Subcutaneous abdominal adipose tissue (tissue), 5 donors: ENCODE measurements around the gene EVX2.

Experiments
- H3K27ac ChIP-seq: one replicate; pipeline ENCODE4 v1.7.0; 2013; ENCODE audit warnings: low read depth, mild to moderate bottlenecking, inconsistent platforms, low read length, moderate library complexity
- H3K27me3 ChIP-seq, 5 donors: one replicate each; pipeline ENCODE4 v1.7.0; 2013; ENCODE audit warnings: low read length in 5 of 5, inconsistent platforms in 1 of 5; ENCODE audit not compliant: control insufficient read depth in 5 of 5, insufficient read depth in 4 of 5
- H3K36me3 ChIP-seq, 5 donors: one replicate each; pipeline ENCODE4 v1.7.0; 2013; ENCODE audit warnings: low read length in 5 of 5; ENCODE audit not compliant: control insufficient read depth in 5 of 5, insufficient read depth in 5 of 5
- H3K4me1 ChIP-seq, 5 donors: one replicate each; pipeline ENCODE4 v1.7.0; 2013; ENCODE audit warnings: low read length in 5 of 5, mild to moderate bottlenecking in 3 of 5, moderate library complexity in 1 of 5; ENCODE audit not compliant: control insufficient read depth in 5 of 5, insufficient read depth in 5 of 5
- H3K4me3 ChIP-seq, 5 donors: one replicate each; pipeline ENCODE4 v1.7.0; 2013; ENCODE audit warnings: low read length in 5 of 5, low read depth in 1 of 5
- H3K9ac ChIP-seq, 5 donors: one replicate each; pipeline ENCODE4 v1.7.0; 2013; ENCODE audit warnings: low read length in 5 of 5, mild to moderate bottlenecking in 4 of 5, moderate library complexity in 3 of 5
- H3K9me3 ChIP-seq, 5 donors: one replicate each; pipeline ENCODE4 v1.7.0; 2013; ENCODE audit warnings: low read length in 5 of 5; ENCODE audit not compliant: control insufficient read depth in 5 of 5
- donor health status: healthy.
- donor health status: healthy.
- donor health status: healthy.
- donor health status: healthy.
- donor health status: healthy.

Gene EVX2

DNA sequence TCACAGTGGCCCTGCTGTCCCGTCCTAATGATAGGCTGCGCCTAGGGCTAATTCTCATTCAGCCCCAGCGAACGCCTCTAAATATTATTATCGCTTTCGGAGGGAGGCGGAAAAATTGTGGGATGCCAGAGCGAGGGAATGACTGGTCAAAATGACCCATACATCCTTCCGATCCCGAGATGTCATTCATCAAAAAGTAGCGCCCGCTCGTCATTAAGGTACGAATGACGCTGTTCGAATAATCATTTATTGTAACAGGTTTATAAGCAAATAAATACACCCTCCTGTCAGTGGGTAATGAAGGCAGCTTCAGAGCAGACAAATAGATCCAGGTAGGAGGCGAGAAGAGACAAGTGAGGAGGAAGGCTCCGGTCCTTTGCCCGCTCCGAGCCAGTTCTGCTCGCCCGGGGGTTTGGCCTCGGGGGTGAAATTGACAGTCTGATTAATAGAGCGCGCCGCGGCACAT, at the start of gene EVX2:
Gene EVX2 (minus strand): TSS at position 167 of the 466 bp plus-strand sequence. CDS start 186 bp downstream, outside the sequence.
- peaks cover 0 to 58% (median 41%) of the 10 kb centered on the region in 5 donors for H3K4me1 ChIP-seq
- no peaks in the 10 kb centered on the region for H3K36me3 ChIP-seq
- H3K27ac ChIP-seq = no peak within 1 kb of the TSS
- no peak within 1 kb of the TSS for H3K4me3 ChIP-seq
- H3K27me3 ChIP-seq = peaks cover 83 to 95% (median 93%) of the 10 kb centered on the region in 5 donors
- H3K9ac ChIP-seq = no peak within 1 kb of the TSS
- peaks cover 0 to 7% (median 5%) of the 10 kb centered on the region in 5 donors for H3K9me3 ChIP-seq

DNA sequence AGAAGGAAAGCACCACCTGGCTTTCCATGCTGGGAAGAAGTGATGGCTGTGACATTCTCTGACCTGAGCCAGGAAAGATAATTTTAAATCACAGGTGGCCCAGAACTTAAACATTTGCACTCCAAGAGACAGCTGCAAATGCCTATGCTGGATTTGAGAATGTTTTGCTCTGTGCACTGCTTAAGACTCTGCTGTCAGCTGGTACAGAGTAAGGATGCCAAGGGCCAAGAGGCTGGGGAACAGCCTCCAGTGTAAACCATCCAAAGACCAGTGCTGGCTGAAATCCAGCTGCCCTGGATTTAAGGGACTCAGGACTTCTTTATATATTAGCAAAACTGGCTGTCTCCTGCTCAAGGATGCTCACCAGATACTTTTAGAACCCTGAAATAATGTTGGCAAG, 49.6 kb upstream of the EVX2 start:
- Histone ChIP-seq H3K27me3 (peaks cover 0 to 41% (median 5%) of the 10 kb centered on the region in 5 donors), H3K9ac (no peak overlapping the region), H3K4me3 (no peak overlapping the region), H3K36me3 (no peaks in the 10 kb centered on the region), H3K9me3 (no peaks in the 10 kb centered on the region), H3K27ac (no peak overlapping the region), H3K4me1 (peaks cover 1 to 65% (median 57%) of the 10 kb centered on the region in 5 donors)

DNA sequence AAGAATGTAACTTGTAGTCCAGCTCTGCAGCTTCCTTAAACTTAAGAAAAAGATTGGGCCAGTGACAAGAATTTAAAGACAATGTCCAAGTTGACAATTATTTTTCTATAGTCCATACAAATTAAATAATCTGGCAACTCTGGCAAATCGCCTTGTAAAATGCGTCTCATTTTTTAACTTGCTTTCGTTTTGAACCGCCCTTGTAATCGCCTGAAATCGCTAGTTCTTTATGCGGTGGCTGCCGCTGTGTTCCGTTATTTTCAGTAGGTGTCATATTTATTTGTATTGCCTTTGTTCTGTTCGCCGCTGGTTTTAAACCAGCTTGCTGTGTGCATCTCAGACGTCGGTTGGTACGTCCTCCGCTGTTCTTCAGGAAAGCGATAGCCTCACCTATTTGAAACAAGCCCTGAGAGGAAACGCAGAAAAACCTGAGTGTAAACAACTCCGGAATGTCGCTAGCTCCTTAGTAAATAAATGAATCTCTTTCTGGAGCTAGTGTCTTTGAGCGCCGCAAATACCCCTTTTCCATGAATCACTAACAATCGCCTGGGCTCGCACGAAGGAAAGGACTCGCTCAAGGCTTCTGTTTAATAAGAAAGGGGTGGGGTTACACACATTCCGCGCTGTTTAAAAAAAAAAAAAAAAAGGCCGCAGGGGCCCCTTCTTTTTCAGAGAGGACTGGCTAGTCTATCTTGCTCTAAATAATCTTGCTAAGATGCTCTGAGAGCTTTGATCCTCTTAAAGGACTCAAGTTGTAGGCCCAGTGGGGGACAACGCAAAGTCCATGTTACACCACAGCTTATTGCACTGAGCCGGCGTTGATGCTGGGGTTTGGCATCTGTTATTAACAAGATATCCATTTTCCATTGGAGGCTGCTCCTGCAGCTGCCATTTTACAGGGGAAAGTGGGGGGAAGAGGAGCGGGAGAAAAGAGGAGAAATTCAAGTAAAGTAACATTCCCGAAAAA, 48.7 kb upstream of the EVX2 start:
- Histone ChIP-seq H3K4me1 (peaks cover 1 to 65% (median 56%) of the 10 kb centered on the region in 5 donors), H3K4me3 (peak overlapping the region; percentile 59 to 83 (median 73)), H3K36me3 (no peaks in the 10 kb centered on the region), H3K27ac (peak overlapping the region; percentile 70), H3K27me3 (peaks cover 0 to 41% (median 5%) of the 10 kb centered on the region in 5 donors), H3K9me3 (no peaks in the 10 kb centered on the region), H3K9ac (peak overlapping the region; percentile 6 to 65 (median 58))

DNA sequence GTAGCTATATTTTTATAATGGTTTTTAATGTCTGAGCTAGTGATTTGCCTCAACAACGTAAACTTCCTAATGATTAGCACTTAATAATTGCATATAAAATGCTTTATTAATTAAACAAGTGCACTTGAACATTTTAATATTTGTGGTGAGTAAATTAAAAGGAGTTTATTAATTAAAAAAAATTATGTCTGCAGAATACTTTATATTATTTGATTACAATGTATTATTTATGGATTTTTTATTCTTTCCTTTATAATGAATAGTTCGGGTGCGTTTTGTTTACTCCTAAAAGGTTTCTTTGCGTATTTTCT, 48.0 kb upstream of the EVX2 start:
- H3K27ac ChIP-seq = peak overlapping the region; percentile 79
- peak overlapping the region; percentile 59 to 83 (median 73) for H3K4me3 ChIP-seq
- H3K9ac ChIP-seq = peak overlapping the region; percentile 11 to 79 (median 58)
- H3K4me1 ChIP-seq = peaks cover 1 to 62% (median 56%) of the 10 kb centered on the region in 5 donors
- H3K9me3 ChIP-seq = no peaks in the 10 kb centered on the region
- H3K27me3 ChIP-seq = peaks cover 0 to 41% (median 2%) of the 10 kb centered on the region in 5 donors
- no peaks in the 10 kb centered on the region for H3K36me3 ChIP-seq

DNA sequence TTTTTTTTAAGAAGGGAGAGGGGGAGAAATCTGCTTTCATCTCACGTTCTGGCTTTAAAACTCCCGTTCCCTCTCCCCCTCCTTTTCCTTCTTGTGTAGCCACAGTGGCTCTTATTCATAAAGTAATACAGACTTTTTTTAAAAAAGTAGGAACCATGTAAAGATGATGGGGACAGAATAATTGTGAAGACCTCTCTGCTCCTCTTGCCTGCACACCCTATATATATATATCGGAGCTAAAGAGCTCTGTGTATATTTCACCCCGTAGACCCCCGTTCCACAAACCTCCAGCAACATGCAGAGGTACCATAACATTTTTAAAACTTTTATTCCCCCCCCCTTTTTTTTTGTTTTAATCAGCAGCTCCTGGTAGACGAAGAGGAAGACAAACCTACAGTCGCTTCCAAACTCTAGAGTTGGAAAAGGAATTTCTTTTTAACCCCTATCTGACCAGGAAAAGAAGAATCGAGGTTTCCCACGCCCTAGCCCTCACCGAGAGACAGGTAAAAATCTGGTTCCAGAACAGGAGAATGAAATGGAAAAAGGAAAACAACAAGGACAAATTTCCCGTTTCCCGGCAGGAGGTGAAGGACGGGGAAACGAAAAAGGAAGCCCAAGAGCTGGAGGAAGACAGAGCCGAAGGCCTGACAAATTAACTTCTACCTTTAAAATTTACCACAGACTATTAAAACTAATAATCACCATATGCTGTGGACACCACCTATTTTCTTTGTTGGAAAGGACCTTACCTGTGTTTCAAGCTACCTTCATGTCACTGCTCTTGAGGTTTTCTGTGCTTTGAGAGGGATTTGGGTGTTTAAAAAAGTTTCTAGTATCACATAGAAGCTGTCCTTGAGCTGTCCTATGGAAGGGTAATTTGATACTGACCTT, 47.4 kb upstream of the EVX2 start:
- Histone ChIP-seq H3K4me1 (peaks cover 1 to 59% (median 52%) of the 10 kb centered on the region in 5 donors), H3K27me3 (peaks cover 0 to 41% (median 2%) of the 10 kb centered on the region in 5 donors), H3K36me3 (no peaks in the 10 kb centered on the region), H3K27ac (peak overlapping the region; percentile 79), H3K9ac (peak overlapping the region; percentile 40 to 79 (median 66)), H3K4me3 (peak overlapping the region; percentile 57 to 83 (median 73)), H3K9me3 (no peaks in the 10 kb centered on the region)

DNA sequence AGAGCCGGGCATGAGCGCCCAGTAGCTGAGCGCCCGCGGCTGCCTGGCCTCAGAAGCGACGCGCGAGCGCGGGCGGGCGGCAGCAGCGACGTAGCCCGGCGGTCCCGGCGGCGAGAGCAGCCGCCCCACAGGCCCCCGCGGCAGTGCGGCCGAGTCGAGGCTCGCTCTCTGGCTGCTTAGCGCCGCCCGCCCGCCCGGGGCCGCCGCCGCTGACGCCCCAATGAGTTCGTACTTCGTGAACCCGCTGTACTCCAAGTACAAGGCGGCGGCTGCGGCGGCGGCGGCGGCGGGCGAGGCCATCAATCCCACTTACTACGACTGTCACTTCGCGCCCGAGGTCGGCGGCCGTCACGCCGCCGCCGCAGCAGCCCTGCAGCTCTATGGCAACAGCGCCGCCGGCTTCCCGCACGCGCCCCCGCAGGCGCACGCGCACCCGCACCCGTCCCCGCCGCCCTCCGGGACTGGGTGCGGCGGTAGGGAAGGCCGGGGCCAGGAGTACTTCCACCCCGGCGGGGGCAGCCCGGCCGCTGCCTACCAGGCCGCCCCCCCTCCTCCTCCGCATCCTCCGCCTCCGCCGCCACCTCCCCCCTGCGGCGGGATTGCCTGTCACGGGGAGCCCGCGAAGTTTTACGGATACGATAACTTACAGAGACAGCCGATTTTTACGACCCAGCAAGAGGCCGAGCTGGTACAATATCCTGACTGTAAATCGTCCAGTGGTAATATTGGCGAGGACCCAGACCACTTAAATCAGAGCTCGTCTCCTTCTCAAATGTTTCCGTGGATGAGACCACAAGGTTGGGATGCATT, 46.6 kb upstream of the EVX2 start:
- Histone ChIP-seq H3K27me3 (peaks cover 0 to 36% (median 2%) of the 10 kb centered on the region in 5 donors), H3K4me3 (peak overlapping the region; percentile 57 to 83 (median 73)), H3K9me3 (no peaks in the 10 kb centered on the region), H3K9ac (peak overlapping the region; percentile 40 to 79 (median 62)), H3K4me1 (peaks cover 1 to 54% (median 44%) of the 10 kb centered on the region in 5 donors), H3K36me3 (no peaks in the 10 kb centered on the region), H3K27ac (peak overlapping the region; percentile 79)

DNA sequence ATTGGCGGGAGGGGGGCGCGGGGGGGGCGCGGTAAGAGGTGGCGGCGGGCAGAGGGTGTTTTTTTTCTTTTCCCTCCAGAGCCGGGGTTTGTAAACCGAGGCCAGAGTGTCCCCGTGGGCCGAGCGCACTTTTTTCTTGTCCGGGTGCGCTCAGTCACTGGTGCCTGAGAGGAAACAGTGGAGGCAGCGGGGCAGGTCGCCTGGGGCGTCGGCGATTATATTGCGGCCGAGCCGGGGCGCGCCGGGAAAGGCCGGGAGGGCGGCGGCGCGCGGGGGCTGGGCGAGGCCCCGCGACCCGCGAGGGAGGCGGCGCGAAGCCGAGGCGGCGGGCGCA, 46.0 kb upstream of the EVX2 start:
- peak overlapping the region in 4 of 5 donors; percentile 41 to 83 (median 71) for H3K4me3 ChIP-seq
- H3K9me3 ChIP-seq = no peaks in the 10 kb centered on the region
- peak overlapping the region in 1 of 5 donors; percentile 62 for H3K9ac ChIP-seq
- H3K36me3 ChIP-seq = no peaks in the 10 kb centered on the region
- H3K4me1 ChIP-seq = peaks cover 0 to 49% (median 40%) of the 10 kb centered on the region in 5 donors
- H3K27me3 ChIP-seq = peaks cover 0 to 39% (median 7%) of the 10 kb centered on the region in 5 donors
- peak overlapping the region; percentile 62 for H3K27ac ChIP-seq

DNA sequence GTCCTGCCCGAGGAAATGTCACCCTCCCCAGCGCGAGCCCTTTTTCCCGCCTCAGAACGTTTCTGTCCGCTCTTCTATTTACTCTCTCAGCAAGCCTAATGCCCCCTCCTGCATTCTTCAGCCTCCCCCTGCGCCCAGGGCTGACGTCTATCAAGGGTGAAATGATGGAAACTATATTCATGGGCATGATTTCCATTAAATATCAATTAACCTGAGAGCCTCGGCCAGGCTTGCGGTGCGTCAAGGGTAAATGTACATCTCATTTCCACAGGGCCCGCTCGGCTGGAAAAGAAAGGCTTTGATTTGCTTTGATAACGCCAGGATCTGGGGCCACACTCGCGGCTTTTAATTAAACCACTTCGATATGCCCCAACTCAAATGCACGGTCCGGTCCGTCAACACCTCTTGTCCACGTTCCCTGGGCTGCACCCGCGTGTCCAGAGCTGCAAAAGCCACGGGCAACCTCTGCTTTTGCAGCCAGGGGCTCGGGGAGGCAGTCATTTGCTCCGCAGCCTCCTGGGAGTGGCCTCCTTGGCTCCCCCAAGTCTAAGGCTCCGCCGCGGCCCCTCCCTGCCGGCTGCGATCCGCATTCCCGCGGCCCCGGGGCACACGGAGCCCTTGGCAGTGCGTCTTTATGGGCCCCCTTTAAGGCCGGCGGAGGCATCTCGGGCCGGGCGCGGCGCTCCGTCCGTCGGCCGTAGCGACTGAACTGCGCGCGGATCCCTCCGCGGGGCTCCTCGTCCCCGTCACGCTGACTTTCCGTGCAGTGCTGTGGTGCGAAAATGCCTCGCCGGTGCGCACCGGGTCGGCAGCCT, 45.4 kb upstream of the EVX2 start, which contains the start of gene HOXD8:
Gene HOXD8 (plus strand): TSS at position 724 of the 815 bp plus-strand sequence. CDS start 662 bp downstream, outside the sequence.
- peak within 1 kb of the TSS; percentile 79 for H3K27ac ChIP-seq

More for the DNA sequence above, 45.4 kb upstream of the EVX2 start, which contains the start of gene HOXD8:
- Histone ChIP-seq H3K9ac (peak within 1 kb of the TSS in 4 of 5 donors; percentile 40 to 62 (median 56)), H3K4me3 (peak within 1 kb of the TSS; percentile 63 to 83 (median 73)), H3K27me3 (peaks cover 0 to 41% (median 8%) of the 10 kb centered on the region in 5 donors), H3K4me1 (peaks cover 0 to 46% (median 40%) of the 10 kb centered on the region in 5 donors), H3K9me3 (no peaks in the 10 kb centered on the region), H3K36me3 (no peaks in the 10 kb centered on the region)
